Glutamatergic neuron (in vitro differentiated cells): Measurements from ENCODE around the gene PRRX1. TPM values are rescaled to one million over a fixed set of nuclear protein-coding genes. Genes with fewer than 3 reads are reported as not detected.

Experiments used
- DNase-seq: peaks from one replicate; pipeline ENCODE4 v3.0.0; 2022
- H3K27ac Mint-ChIP-seq: one replicate; pipeline ENCODE4 v1.8.0; 2020; ENCODE audit warnings: mild to moderate bottlenecking, mixed read lengths, inconsistent platforms; ENCODE audit not compliant: unreplicated experiment
- H3K27me3 Mint-ChIP-seq: one replicate; pipeline ENCODE4 v1.8.0; 2020; ENCODE audit warnings: mild to moderate bottlenecking, moderate library complexity, mixed read lengths, inconsistent platforms; ENCODE audit not compliant: unreplicated experiment
- H3K36me3 Mint-ChIP-seq: one replicate; pipeline ENCODE4 v1.8.0; 2020; ENCODE audit warnings: mild to moderate bottlenecking, mixed read lengths, inconsistent platforms; ENCODE audit not compliant: unreplicated experiment
- H3K4me1 Mint-ChIP-seq: one replicate; pipeline ENCODE4 v1.8.0; 2020; ENCODE audit warnings: mild to moderate bottlenecking, low read depth, mixed read lengths, inconsistent platforms; ENCODE audit not compliant: unreplicated experiment
- H3K4me3 Mint-ChIP-seq: one replicate; pipeline ENCODE4 v1.8.0; 2020; ENCODE audit warnings: mild to moderate bottlenecking, mixed read lengths, inconsistent platforms; ENCODE audit not compliant: unreplicated experiment
- H3K9me3 Mint-ChIP-seq: one replicate; pipeline ENCODE4 v1.8.0; 2020; ENCODE audit warnings: mild to moderate bottlenecking, moderate library complexity, mixed read lengths, inconsistent platforms; ENCODE audit not compliant: unreplicated experiment
- CTCF ChIP-seq: fragments of 200-600 bp; sonication (generic); IDR thresholded peaks from one replicate; pipeline ENCODE4 v1.5.0; 2021; ENCODE audit not compliant: partially characterized antibody, unreplicated experiment
- total RNA-seq: library from RNA; stranded (reverse); fragmentation: NEBNext Ultra II Directional; extraction: Animal tissue kit (Norgen Biotek cat#: 25700); gene quantifications from one replicate; pipeline ENCODE4 v1.2.1, GENCODE V29; 2021; ENCODE audit not compliant: unreplicated experiment

PRRX1 gene
- total RNA-seq, 1 donor from 2014 or later: not detected

- no peak for TF ChIP-seq CTCF
- no peak overlapping the region for H3K4me3 Mint-ChIP-seq
These were observed 23.7 kb downstream of the PRRX1 start for GRCh38 chr1:170687621-170688020.

GRCh38 chr1:170691258-170691657 lies 27.3 kb downstream of the PRRX1 start:
- Mint-ChIP-seq H3K9me3 (no peaks in the 10 kb centered on the region), H3K36me3 (no peaks in the 10 kb centered on the region), H3K27ac (no peak overlapping the region), H3K27me3 (no peaks in the 10 kb centered on the region), H3K4me1 (no peaks in the 10 kb centered on the region), H3K4me3 (no peak overlapping the region)
- no peak for DNase-seq
- TF ChIP-seq CTCF: no peak

More at GRCh38 chr1:170687621-170688020, 23.7 kb downstream of the PRRX1 start:
- Mint-ChIP-seq H3K27ac (no peak overlapping the region), H3K4me1 (no peaks in the 10 kb centered on the region), H3K9me3 (peaks cover 3% of the 10 kb centered on the region), H3K27me3 (no peaks in the 10 kb centered on the region), H3K36me3 (no peaks in the 10 kb centered on the region)
- DNase-seq: no peak

- H3K36me3 Mint-ChIP-seq: no peaks in the 10 kb centered on the region
- no peaks in the 10 kb centered on the region for H3K9me3 Mint-ChIP-seq
- no peak for DNase-seq
- no peak for TF ChIP-seq CTCF
- no peaks in the 10 kb centered on the region for H3K27me3 Mint-ChIP-seq
- H3K4me3 Mint-ChIP-seq: no peak overlapping the region
- no peak overlapping the region for H3K27ac Mint-ChIP-seq
- no peaks in the 10 kb centered on the region for H3K4me1 Mint-ChIP-seq
These were observed 29.1 kb downstream of the PRRX1 start for GRCh38 chr1:170692866-170693575.

GRCh38 chr1:170694172-170694926 lies 30.4 kb downstream of the PRRX1 start:
- no peak for DNase-seq
- H3K27ac Mint-ChIP-seq: no peak overlapping the region
- no peak overlapping the region for H3K4me3 Mint-ChIP-seq
- H3K36me3 Mint-ChIP-seq: no peaks in the 10 kb centered on the region
- H3K4me1 Mint-ChIP-seq: no peaks in the 10 kb centered on the region
- TF ChIP-seq CTCF: no peak
- H3K9me3 Mint-ChIP-seq: no peaks in the 10 kb centered on the region
- no peaks in the 10 kb centered on the region for H3K27me3 Mint-ChIP-seq
